ENCODE data around the gene SEC31B. TPM values are rescaled to one million over a fixed set of nuclear protein-coding genes. Genes with fewer than 3 reads are reported as not detected.

The SEC31B gene
- total and polyA plus RNA-seq, 9 of the 15 experiments (the other 6 are each of a cell fraction or from before 2014, with no cell fraction given), result 0.91 to 7.0 (median 2.4) TPM

DNA sequence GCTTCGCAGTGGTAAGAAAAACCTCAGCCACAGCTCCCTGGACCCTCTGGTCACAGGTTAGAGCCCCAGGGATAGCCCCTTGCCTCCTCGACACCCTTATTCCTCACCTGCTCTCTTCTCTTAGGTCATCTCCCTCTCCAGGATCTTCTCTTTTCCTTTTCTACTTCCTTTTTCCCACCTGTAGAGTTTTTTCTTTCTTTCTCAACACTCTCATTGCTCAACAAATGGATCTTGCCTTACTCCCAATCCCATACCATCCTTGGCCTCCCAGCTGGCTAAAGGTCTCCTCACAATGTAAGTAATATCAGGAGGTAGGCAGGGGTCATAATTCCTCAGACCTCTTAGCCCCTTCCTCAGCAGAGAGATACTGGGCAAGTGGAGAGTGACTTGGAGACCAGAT lies 39.7 kb downstream of the SEC31B start:
- Histone ChIP-seq H3K4me3 (no peak overlapping the region), H3K9me1 (ENCODE audit: control insufficient read depth, insufficient read depth, low read length) (no peaks in the 10 kb centered on the region), H2AFZ (ENCODE audit: low read depth, low read length) (no peak overlapping the region), H3K4me2 (ENCODE audit: insufficient read depth, low read length) (no peak overlapping the region), H3K9me3 (replicated peaks; ENCODE audit: control insufficient read depth, insufficient read depth, low read depth, low read length) (no peaks in the 10 kb centered on the region), H3K27me3 (ENCODE audit: control insufficient read depth in 2 of 2, insufficient read depth in 2 of 2, low read length in 2 of 2) (peaks cover 9 to 23% of the 10 kb centered on the region in 2 experiments; a peak in 4 of 5 replicates), H3K9ac (ENCODE audit: insufficient read depth in 1 of 2, low read depth in 2 of 2, low read length in 2 of 2) (no peak overlapping the region), H3K79me2 (ENCODE audit: control insufficient read depth, insufficient read depth, low read length) (no peaks in the 10 kb centered on the region), H3K36me3 (ENCODE audit: control insufficient read depth, insufficient read depth, low read length) (no peaks in the 10 kb centered on the region), H3K27ac (ENCODE audit: extremely low read depth, low read depth, low read length) (no peak overlapping the region), H4K20me1 (replicated peaks; ENCODE audit: control insufficient read depth, insufficient read depth, low read length) (peaks cover 4% of the 10 kb centered on the region; the same call in 1 of the 2 replicates), H3K4me1 (replicated peaks in 1 of 2; ENCODE audit: control insufficient read depth in 2 of 2, insufficient read depth in 2 of 2, low read length in 2 of 2) (peaks cover 0 to 8% of the 10 kb centered on the region in 2 experiments; a peak in 3 of 5 replicates)
- in situ Hi-C loops (cut with MboI), result no loop called here
- POLR2A ChIA-PET, result interaction anchor here (1.4 kb wide), 1 partner anchor 12 kb away, joined by 12 read pairs; no protein-coding TSS in a partner anchor
- no peak for ATAC-seq
- no peak for FAIRE-seq
- 0% methylated on average over 1 of the region's 2 CpGs for WGBS (ENCODE audit: insufficient coverage, low coverage, missing lambda C conversion rate)
- DNase-seq (ENCODE audit: extremely low read depth in 1 of 4, low spot score in 3 of 4), result no peak
- CTCF ChIA-PET (ENCODE audit: low intra/inter-chr PET ratio), result no interaction called here
- no TSS peak for BruUV-seq (replicated peaks)
- intact Hi-C loops (cut with micrococcal nuclease), result no loop called here
- TF ChIP-seq IRF2 (CRISPR knock-in tag; IDR thresholded peaks at IDR 0.05) (no peak), KDM5B (IDR thresholded peaks at IDR 0.05; ENCODE audit: insufficient replicate concordance, low read depth, low read length) (no peak), PCBP2 (IDR thresholded peaks at IDR 0.05; ENCODE audit: low read depth, low read length, poor library complexity, severe bottlenecking) (no peak), FOXK1 (CRISPR knock-in tag; IDR thresholded peaks at IDR 0.05; ENCODE audit: borderline replicate concordance) (no peak), KAT7 (CRISPR knock-in tag; IDR thresholded peaks at IDR 0.05; ENCODE audit: borderline replicate concordance) (no peak)
- TF ChIP-seq, protein P1, sequence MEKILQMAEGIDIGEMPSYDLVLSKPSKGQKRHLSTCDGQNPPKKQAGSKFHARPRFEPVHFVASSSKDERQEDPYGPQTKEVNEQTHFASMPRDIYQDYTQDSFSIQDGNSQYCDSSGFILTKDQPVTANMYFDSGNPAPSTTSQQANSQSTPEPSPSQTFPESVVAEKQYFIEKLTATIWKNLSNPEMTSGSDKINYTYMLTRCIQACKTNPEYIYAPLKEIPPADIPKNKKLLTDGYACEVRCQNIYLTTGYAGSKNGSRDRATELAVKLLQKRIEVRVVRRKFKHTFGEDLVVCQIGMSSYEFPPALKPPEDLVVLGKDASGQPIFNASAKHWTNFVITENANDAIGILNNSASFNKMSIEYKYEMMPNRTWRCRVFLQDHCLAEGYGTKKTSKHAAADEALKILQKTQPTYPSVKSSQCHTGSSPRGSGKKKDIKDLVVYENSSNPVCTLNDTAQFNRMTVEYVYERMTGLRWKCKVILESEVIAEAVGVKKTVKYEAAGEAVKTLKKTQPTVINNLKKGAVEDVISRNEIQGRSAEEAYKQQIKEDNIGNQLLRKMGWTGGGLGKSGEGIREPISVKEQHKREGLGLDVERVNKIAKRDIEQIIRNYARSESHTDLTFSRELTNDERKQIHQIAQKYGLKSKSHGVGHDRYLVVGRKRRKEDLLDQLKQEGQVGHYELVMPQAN (IDR thresholded peaks at IDR 0.05; ENCODE audit: borderline replicate concordance), result no peak
- TF ChIP-seq, protein P2, sequence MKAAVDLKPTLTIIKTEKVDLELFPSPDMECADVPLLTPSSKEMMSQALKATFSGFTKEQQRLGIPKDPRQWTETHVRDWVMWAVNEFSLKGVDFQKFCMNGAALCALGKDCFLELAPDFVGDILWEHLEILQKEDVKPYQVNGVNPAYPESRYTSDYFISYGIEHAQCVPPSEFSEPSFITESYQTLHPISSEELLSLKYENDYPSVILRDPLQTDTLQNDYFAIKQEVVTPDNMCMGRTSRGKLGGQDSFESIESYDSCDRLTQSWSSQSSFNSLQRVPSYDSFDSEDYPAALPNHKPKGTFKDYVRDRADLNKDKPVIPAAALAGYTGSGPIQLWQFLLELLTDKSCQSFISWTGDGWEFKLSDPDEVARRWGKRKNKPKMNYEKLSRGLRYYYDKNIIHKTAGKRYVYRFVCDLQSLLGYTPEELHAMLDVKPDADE (conservative IDR thresholded peaks at IDR 0.05; ENCODE audit: control insufficient read depth, low read depth, low read length), result no peak
